Suprapubic skin (tissue), 4 donors: Measurements from ENCODE around the gene PSMF1. TPM values are rescaled to one million over a fixed set of nuclear protein-coding genes. Genes with fewer than 3 reads are reported as not detected.
"Not testable (repeated sequence)": the region's sequence is repeated elsewhere in the genome, so short reads cannot be mapped to it uniquely, and the experiment has no call there.

Experiments
- DNase-seq, 2 donors: peaks; one replicate each; pipeline ENCODE4 v3.0.0-alpha.2; 2019; ENCODE audit warnings: low spot score in 2 of 2
- H3K27ac ChIP-seq: fragments of 200-600 bp; sonication (generic); one replicate; pipeline ENCODE4 v1.5.1; 2019
- H3K27me3 ChIP-seq: fragments of 200-600 bp; sonication (generic); one replicate; pipeline ENCODE4 v1.5.1; 2019
- H3K36me3 ChIP-seq: fragments of 200-600 bp; sonication (generic); one replicate; pipeline ENCODE4 v1.5.1; 2019
- H3K4me1 ChIP-seq: fragments of 200-600 bp; sonication (generic); one replicate; pipeline ENCODE4 v1.5.1; 2019
- H3K4me3 ChIP-seq: fragments of 200-600 bp; sonication (generic); one replicate; pipeline ENCODE4 v1.5.1; 2019; ENCODE audit warnings: mild to moderate bottlenecking
- H3K9me3 ChIP-seq: fragments of 200-600 bp; sonication (generic); one replicate; pipeline ENCODE4 v1.5.1; 2019
- EP300 ChIP-seq: sonication (generic); formaldehyde crosslinking; IDR thresholded peaks from one replicate; pipeline ENCODE4 v1.6.1; 2017; ENCODE audit warnings: antibody characterized with exemption
- POLR2A ChIP-seq, 2 donors: fragments of 450-650 bp; IDR thresholded peaks; one replicate each; pipeline ENCODE4 v1.6.1; 2017; ENCODE audit warnings: antibody characterized with exemption in 2 of 2, mild to moderate bottlenecking in 2 of 2, moderate library complexity in 2 of 2
- POLR2AphosphoS5 ChIP-seq, 3 donors: sonication (generic); formaldehyde crosslinking; IDR thresholded peaks; one replicate each; pipeline ENCODE4 v1.6.1; 2017; ENCODE audit warnings: antibody characterized with exemption in 3 of 3
- WGBS: methylation state at CpG from one replicate; pipeline ENCODE4 v1.1.5; 2018; 5-methylcytosine and 5-hydroxymethylcytosine counted together
- total RNA-seq, 4 donors: library from RNA; depleted of rRNA; stranded (reverse); fragments of >200 nt; gene quantifications; one replicate each; pipeline ENCODE4 v1.1.0, GENCODE V29; 2016
- TF ChIP-seq, protein P1 (sequence below), 2 donors: fragments of 200-600 bp in 1 of 2; fragments of 450-650 bp in 1 of 2; sonication (generic) in 1 of 2; IDR thresholded peaks; one replicate each; pipeline ENCODE4 v1.5.1; 2016 to 2019; ENCODE audit warnings: antibody characterized with exemption in 2 of 2, mild to moderate bottlenecking in 1 of 2, moderate library complexity in 1 of 2

PSMF1 gene
- total RNA-seq, 4 donors from 2014 or later, result 106 to 186 (median 142) TPM

DNA sequence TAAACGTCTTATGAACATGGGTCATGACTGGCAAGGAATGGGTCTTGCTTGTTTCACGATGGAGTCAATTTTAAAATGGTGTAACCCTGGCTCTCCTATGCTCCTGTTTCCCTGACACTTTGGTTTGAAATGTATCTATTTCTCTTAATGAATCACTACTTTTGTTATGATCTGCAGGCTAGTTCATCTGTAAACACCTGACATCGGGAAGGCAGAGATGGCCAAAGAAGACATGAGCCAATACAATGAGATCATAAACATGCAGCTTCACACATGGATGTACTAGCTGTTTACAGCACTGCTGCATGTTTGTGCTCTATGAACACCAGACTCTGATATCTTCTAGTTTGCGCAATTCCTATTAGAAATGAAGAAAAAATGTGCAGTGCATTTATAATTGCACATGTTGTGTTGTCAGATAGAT is 96.4 kb downstream of the PSMF1 start:
- no peaks in the 10 kb centered on the region for H3K9me3 ChIP-seq
- no peaks in the 10 kb centered on the region for H3K36me3 ChIP-seq
- no peak overlapping the region for H3K27ac ChIP-seq
- 72% methylated on average over 4 of the region's 4 CpGs for WGBS
- H3K4me3 ChIP-seq, result no peak overlapping the region
- TF ChIP-seq POLR2A (IDR thresholded peaks at IDR 0.05) (no peak), EP300 (no peak), POLR2AphosphoS5 (IDR thresholded peaks at IDR 0.05) (no peak)
- TF ChIP-seq, protein P1, sequence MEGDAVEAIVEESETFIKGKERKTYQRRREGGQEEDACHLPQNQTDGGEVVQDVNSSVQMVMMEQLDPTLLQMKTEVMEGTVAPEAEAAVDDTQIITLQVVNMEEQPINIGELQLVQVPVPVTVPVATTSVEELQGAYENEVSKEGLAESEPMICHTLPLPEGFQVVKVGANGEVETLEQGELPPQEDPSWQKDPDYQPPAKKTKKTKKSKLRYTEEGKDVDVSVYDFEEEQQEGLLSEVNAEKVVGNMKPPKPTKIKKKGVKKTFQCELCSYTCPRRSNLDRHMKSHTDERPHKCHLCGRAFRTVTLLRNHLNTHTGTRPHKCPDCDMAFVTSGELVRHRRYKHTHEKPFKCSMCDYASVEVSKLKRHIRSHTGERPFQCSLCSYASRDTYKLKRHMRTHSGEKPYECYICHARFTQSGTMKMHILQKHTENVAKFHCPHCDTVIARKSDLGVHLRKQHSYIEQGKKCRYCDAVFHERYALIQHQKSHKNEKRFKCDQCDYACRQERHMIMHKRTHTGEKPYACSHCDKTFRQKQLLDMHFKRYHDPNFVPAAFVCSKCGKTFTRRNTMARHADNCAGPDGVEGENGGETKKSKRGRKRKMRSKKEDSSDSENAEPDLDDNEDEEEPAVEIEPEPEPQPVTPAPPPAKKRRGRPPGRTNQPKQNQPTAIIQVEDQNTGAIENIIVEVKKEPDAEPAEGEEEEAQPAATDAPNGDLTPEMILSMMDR (IDR thresholded peaks at IDR 0.05), result no peak
- no peak for DNase-seq
- peaks cover 7% of the 10 kb centered on the region for H3K4me1 ChIP-seq
- H3K27me3 ChIP-seq, result peaks cover 13% of the 10 kb centered on the region

DNA sequence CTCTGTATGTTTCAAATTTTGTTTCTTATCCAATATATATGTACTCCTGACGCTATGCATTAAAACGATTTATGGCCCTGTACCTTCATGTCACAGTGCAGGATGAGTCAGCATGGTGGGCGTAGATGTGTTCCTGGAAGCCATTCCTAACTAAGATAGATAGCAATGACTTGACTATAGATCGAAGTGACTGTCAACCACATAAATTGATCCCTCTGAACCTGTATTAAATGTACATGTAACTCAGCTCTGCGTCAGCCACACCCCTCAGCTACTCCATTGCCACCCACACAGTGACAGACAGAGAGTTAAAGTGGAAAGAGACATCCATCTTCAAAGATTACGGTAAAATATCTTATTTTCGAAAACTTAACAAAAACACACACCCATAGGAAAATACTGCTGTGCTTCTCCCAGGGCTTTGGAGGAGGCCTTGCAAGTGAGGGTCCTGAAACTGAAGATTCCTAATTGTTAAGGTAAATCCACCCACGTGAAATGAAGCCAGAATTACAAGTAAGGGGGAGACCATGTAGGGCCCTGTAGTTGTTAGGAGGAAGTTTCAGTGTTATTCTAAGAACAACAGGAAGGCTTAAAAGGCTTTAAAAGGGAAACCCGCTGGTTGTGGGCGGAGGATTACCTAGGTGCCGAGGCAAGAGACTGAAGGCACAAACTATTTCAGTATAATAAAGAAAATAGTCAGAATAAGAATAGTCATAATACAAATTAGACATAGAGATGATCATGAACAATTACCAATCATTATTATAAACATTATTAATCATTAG is 97.2 kb downstream of the PSMF1 start:
- Histone ChIP-seq H3K27ac (no peak overlapping the region), H3K36me3 (no peaks in the 10 kb centered on the region), H3K4me3 (no peak overlapping the region), H3K27me3 (peaks cover 13% of the 10 kb centered on the region), H3K9me3 (no peaks in the 10 kb centered on the region), H3K4me1 (peaks cover 7% of the 10 kb centered on the region)
- WGBS, result 71% methylated on average over 11 of the region's 11 CpGs
- DNase-seq, result no peak
- no peak for TF ChIP-seq POLR2AphosphoS5 (IDR thresholded peaks at IDR 0.05)
- TF ChIP-seq EP300, result no peak
- TF ChIP-seq, protein P1 (IDR thresholded peaks at IDR 0.05), result no peak
- TF ChIP-seq POLR2A (IDR thresholded peaks at IDR 0.05), result no peak

GRCh38 chr20:1216527-1217427 is 98.4 kb downstream of the PSMF1 start:
- not testable (repeated sequence) for H3K9me3 ChIP-seq, DNase-seq, H3K36me3 ChIP-seq, H3K4me1 ChIP-seq, H3K27ac ChIP-seq, H3K4me3 ChIP-seq
- H3K27me3 ChIP-seq, result peaks cover 13% of the 10 kb centered on the region
- WGBS, result 77% methylated on average over 14 of the region's 19 CpGs

Other genes starting within 250 kb of the PSMF1 start
- gene ANGPT4, start 202.3 kb upstream of the PSMF1 start, total RNA-seq, result 1 to 10 TPM in 1 of 4 donors, under 1 TPM in 3; 0.56 to 2.1 (median 0.71) TPM
- under 1 TPM; 0.26 to 0.91 (median 0.67) TPM for gene RSPO4, start 116.3 kb upstream of the PSMF1 start, total RNA-seq
- gene TMEM74B, start 66.4 kb downstream of the PSMF1 start, total RNA-seq, result 1 to 10 TPM; 1.9 to 9.6 (median 3.9) TPM
- gene C20orf202, start 84.9 kb downstream of the PSMF1 start, total RNA-seq, result under 1 TPM in 2 of 4 donors, not detected in 2; 0.89 to 0.97 TPM
- under 1 TPM in 1 of 4 donors, not detected in 3; 0.34 TPM for gene RAD21L1, start 107.4 kb downstream of the PSMF1 start, total RNA-seq
- 1 to 10 TPM in 3 of 4 donors, under 1 TPM in 1; 0.89 to 3.8 (median 2.5) TPM for gene SNPH, start 147.7 kb downstream of the PSMF1 start, total RNA-seq
- gene SDCBP2, start 210.5 kb downstream of the PSMF1 start, total RNA-seq, result 100 to 1,000 TPM in 3 of 4 donors, 10 to 100 TPM in 1; 74.4 to 143 (median 115) TPM